Muscle of leg (tissue), 11 donors: ENCODE data around the gene DBT. TPM values are rescaled to one million over a fixed set of nuclear protein-coding genes. Genes with fewer than 3 reads are reported as not detected.
A peak's percentile ranks its signal among the peaks of the same experiment; 100 is the strongest.

Experiments
- DNase-seq: peaks from one replicate; pipeline ENCODE4 v3.0.0; 2013
- H3K27ac ChIP-seq: one replicate; pipeline ENCODE4 v1.5.1; 2013; ENCODE audit warnings: mild to moderate bottlenecking, low read length, control low read depth
- H3K27me3 ChIP-seq: one replicate; pipeline ENCODE4 v1.6.1; 2013; ENCODE audit warnings: low read length; ENCODE audit not compliant: control insufficient read depth, insufficient read depth
- H3K36me3 ChIP-seq: one replicate; pipeline ENCODE4 v1.6.1; 2013; ENCODE audit warnings: low read length; ENCODE audit not compliant: control insufficient read depth, insufficient read depth
- H3K4me1 ChIP-seq: one replicate; pipeline ENCODE4 v1.6.1; 2013; ENCODE audit warnings: low read length; ENCODE audit not compliant: control insufficient read depth, insufficient read depth
- H3K4me3 ChIP-seq: one replicate; pipeline ENCODE4 v1.5.1; 2013; ENCODE audit warnings: low read length, control low read depth
- H3K9me3 ChIP-seq: replicated peaks from 2 replicates; pipeline ENCODE4 v1.6.1; 2013; ENCODE audit warnings: low read depth, low read length; ENCODE audit not compliant: control insufficient read depth
- WGBS: methylation state at CpG from one replicate; pipeline ENCODE4 v1.1.5; 2013; ENCODE audit warnings: missing lambda C conversion rate; ENCODE audit not compliant: insufficient coverage; 5-methylcytosine and 5-hydroxymethylcytosine counted together
- polyA plus RNA-seq, 8 donors: library from polyadenylated mRNA; unstranded; fragments of 120-200 nt; gene quantifications; one replicate each; pipeline versions ENCODE4 v1.2.1 to v1.2.3, GENCODE V29; 2013; ENCODE audit warnings: inconsistent platforms in 1 of 8, low replicate concordance in 1 of 8; ENCODE audit not compliant: insufficient read length in 8 of 8, insufficient read depth in 1 of 8
- total RNA-seq: library from RNA; stranded (reverse); fragments of 120-200 nt; gene quantifications from one replicate; pipeline ENCODE4 v1.2.4, GENCODE V29; 2013

The DBT gene
- total and polyA plus RNA-seq, 9 donors, result 5.8 to 10.9 (median 9.0) TPM

- WGBS, result no CpG with 5 or more reads among the region's 4 CpGs
- Histone ChIP-seq H3K27ac (peak overlapping the region; percentile 70), H3K36me3 (no peaks in the 10 kb centered on the region), H3K27me3 (no peaks in the 10 kb centered on the region), H3K4me1 (no peaks in the 10 kb centered on the region), H3K4me3 (peak overlapping the region; percentile 39), H3K9me3 (no peaks in the 10 kb centered on the region)
- DNase-seq, result no peak
Observed at GRCh38 chr1:100177295-100178041, 72.2 kb downstream of the DBT start.

- WGBS, result no CpG with 5 or more reads among the region's 2 CpGs
- no peaks in the 10 kb centered on the region for H3K27me3 ChIP-seq
- H3K9me3 ChIP-seq, result no peaks in the 10 kb centered on the region
- H3K27ac ChIP-seq, result no peak overlapping the region
- H3K4me1 ChIP-seq, result no peaks in the 10 kb centered on the region
- DNase-seq, result no peak
- H3K36me3 ChIP-seq, result no peaks in the 10 kb centered on the region
- no peak overlapping the region for H3K4me3 ChIP-seq
Observed at GRCh38 chr1:100168051-100168450, 81.6 kb downstream of the DBT start.

DNA sequence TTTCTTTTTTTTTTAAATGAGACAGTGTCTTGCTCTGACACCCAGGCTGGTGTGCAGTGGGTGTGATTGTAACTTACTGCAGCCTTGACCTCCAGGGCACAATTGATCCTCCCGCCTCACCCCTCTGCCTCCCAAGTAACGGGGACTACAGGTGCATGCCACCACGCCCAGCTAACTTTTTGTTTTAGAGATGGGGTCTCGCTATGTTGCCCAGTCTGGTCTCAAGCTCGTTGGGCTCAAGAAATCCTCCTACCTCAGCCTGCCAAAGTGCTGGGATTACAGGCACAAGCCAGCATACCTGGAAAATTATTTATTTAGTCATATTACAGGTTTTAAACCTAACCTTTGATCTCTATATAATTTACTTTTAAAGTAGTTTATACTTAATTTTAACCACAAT is 84.9 kb downstream of the DBT start:
- WGBS, result 80% methylated on average over 1 of the region's 5 CpGs

GRCh38 chr1:100164216-100164615 is 85.4 kb downstream of the DBT start:
- Histone ChIP-seq H3K9me3 (no peaks in the 10 kb centered on the region), H3K36me3 (no peaks in the 10 kb centered on the region), H3K4me1 (no peaks in the 10 kb centered on the region), H3K4me3 (no peak overlapping the region), H3K27me3 (no peaks in the 10 kb centered on the region), H3K27ac (no peak overlapping the region)
- peak; percentile 65 for DNase-seq
- 14% methylated on average over 1 of the region's 2 CpGs for WGBS

More for the DNA sequence above, 84.9 kb downstream of the DBT start:
- Histone ChIP-seq H3K9me3 (no peaks in the 10 kb centered on the region), H3K27me3 (no peaks in the 10 kb centered on the region), H3K27ac (no peak overlapping the region), H3K4me3 (no peak overlapping the region), H3K36me3 (no peaks in the 10 kb centered on the region), H3K4me1 (no peaks in the 10 kb centered on the region)
- no peak for DNase-seq

GRCh38 chr1:100162881-100163280 is 86.8 kb downstream of the DBT start:
- Histone ChIP-seq H3K27ac (no peak overlapping the region), H3K4me3 (no peak overlapping the region), H3K9me3 (no peaks in the 10 kb centered on the region), H3K36me3 (no peaks in the 10 kb centered on the region), H3K4me1 (no peaks in the 10 kb centered on the region), H3K27me3 (no peaks in the 10 kb centered on the region)
- no peak for DNase-seq

- H3K27ac ChIP-seq, result no peak overlapping the region
- peaks cover 14% of the 10 kb centered on the region for H3K36me3 ChIP-seq
- H3K4me1 ChIP-seq, result no peaks in the 10 kb centered on the region
- no CpG with 5 or more reads among the region's 4 CpGs for WGBS
- H3K27me3 ChIP-seq, result no peaks in the 10 kb centered on the region
- H3K9me3 ChIP-seq, result no peaks in the 10 kb centered on the region
- no peak overlapping the region for H3K4me3 ChIP-seq
- DNase-seq, result peak; percentile 12
Observed at GRCh38 chr1:100152271-100152670, 97.4 kb downstream of the DBT start.

- WGBS, result 61% methylated on average over 2 of the region's 2 CpGs
- H3K36me3 ChIP-seq, result peaks cover 15% of the 10 kb centered on the region
- H3K4me3 ChIP-seq, result no peak overlapping the region
- DNase-seq, result no peak
- no peaks in the 10 kb centered on the region for H3K4me1 ChIP-seq
- H3K9me3 ChIP-seq, result no peaks in the 10 kb centered on the region
- H3K27ac ChIP-seq, result no peak overlapping the region
- H3K27me3 ChIP-seq, result no peaks in the 10 kb centered on the region
Observed at GRCh38 chr1:100151679-100152078, 98.0 kb downstream of the DBT start.

DNA sequence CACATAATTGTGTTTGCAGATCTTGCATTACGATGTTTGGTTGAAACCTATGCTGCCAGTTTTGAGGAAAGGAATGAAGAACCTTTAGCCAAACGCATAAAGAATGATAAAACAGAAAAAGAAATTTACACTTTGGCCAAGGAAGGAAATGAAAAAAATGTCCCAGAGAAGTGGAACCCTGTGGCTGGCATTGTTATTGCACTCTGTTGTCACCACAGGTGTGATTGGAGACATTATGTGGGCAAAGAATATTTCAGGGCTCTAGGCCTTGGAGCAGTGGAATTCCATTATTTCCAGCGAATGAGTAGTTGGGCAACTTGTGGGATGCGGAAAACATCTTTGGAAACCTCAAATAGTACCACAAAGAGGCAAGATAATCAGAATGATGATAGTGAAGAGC is 101.8 kb downstream of the DBT start:
- no peaks in the 10 kb centered on the region for H3K27me3 ChIP-seq
- 96% methylated on average over 3 of the region's 4 CpGs for WGBS
- no peaks in the 10 kb centered on the region for H3K4me1 ChIP-seq
- no peak for DNase-seq
- no peak overlapping the region for H3K4me3 ChIP-seq
- H3K27ac ChIP-seq, result no peak overlapping the region
- peaks cover 20% of the 10 kb centered on the region for H3K36me3 ChIP-seq
- H3K9me3 ChIP-seq, result no peaks in the 10 kb centered on the region

- Histone ChIP-seq H3K36me3 (peaks cover 23% of the 10 kb centered on the region), H3K27ac (no peak overlapping the region), H3K4me3 (no peak overlapping the region), H3K9me3 (no peaks in the 10 kb centered on the region), H3K27me3 (no peaks in the 10 kb centered on the region), H3K4me1 (no peaks in the 10 kb centered on the region)
- WGBS, result no CpG with 5 or more reads among the region's 1 CpG
- DNase-seq, result no peak
Observed at GRCh38 chr1:100146958-100147357, 102.7 kb downstream of the DBT start.

DNA sequence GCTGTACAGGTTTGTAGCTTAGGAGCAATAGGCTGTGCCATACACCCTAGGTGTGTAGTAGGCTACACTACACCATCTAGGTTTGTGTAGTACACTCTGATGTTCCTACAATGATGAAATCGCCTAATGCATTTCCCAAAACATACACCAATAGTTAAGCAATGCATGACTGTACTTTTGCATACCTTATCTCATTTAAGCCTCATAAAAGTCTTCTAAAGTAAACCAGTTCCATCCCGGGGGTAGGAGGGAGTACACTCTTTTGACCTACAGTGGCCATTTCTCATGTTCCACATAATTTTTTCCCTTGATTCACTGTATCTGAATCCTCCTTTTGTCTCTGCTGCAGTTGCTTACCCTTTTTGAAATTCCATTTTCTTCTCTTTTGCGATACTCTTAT is 104.5 kb downstream of the DBT start:
- Histone ChIP-seq H3K4me1 (no peaks in the 10 kb centered on the region), H3K9me3 (no peaks in the 10 kb centered on the region), H3K27me3 (no peaks in the 10 kb centered on the region), H3K4me3 (no peak overlapping the region), H3K27ac (no peak overlapping the region), H3K36me3 (peaks cover 29% of the 10 kb centered on the region)
- DNase-seq, result no peak
- 100% methylated on average over 2 of the region's 3 CpGs for WGBS

- Histone ChIP-seq H3K4me1 (no peaks in the 10 kb centered on the region), H3K9me3 (no peaks in the 10 kb centered on the region), H3K27ac (no peak overlapping the region), H3K4me3 (no peak overlapping the region), H3K36me3 (peaks cover 35% of the 10 kb centered on the region), H3K27me3 (no peaks in the 10 kb centered on the region)
- DNase-seq, result no peak
- WGBS, result 91% methylated on average over 3 of the region's 3 CpGs
Observed at GRCh38 chr1:100142343-100142742, 107.3 kb downstream of the DBT start.
